CD8-positive, alpha-beta memory T cell (primary cell): ENCODE measurements around the gene NRAP. TPM values are rescaled to one million over a fixed set of nuclear protein-coding genes. Genes with fewer than 3 reads are reported as not detected.

ENCODE experiments used
- CTCF ChIA-PET: fragments of 350-600 bp; sonication (Branson Sonifier 250); formaldehyde crosslinking; loops from one replicate; lab custom pipeline; 2021; ENCODE audit warnings: antibody characterized with exemption; lab: Charles Lee
- POLR2A ChIA-PET: fragments of 350-600 bp; sonication (Branson Sonifier 250); formaldehyde crosslinking; loops from one replicate; lab custom pipeline; 2021; ENCODE audit warnings: antibody characterized with exemption; lab: Charles Lee
- DNase-seq, 5 donors: peaks; one replicate each; pipeline versions ENCODE4 v3.0.0 to v3.0.0-alpha.2; 2020 to 2022; ENCODE audit warnings: mixed read lengths in 1 of 5
- H3K27ac ChIP-seq: one replicate; pipeline ENCODE4 v1.7.0; 2013; ENCODE audit warnings: low read depth, mild to moderate bottlenecking, low read length, moderate library complexity
- H3K27me3 ChIP-seq: 2 replicates; pipeline ENCODE4 v1.7.0; 2013; ENCODE audit warnings: low read length, mild to moderate bottlenecking; ENCODE audit not compliant: insufficient read depth, poor library complexity, severe bottlenecking
- H3K36me3 ChIP-seq: 2 replicates; pipeline ENCODE4 v1.7.0; 2013; ENCODE audit warnings: mild to moderate bottlenecking, low read length, moderate library complexity; ENCODE audit not compliant: insufficient read depth
- H3K4me1 ChIP-seq: 2 replicates; pipeline ENCODE4 v1.7.0; 2013; ENCODE audit warnings: mild to moderate bottlenecking, low read length, moderate library complexity; ENCODE audit not compliant: insufficient read depth
- H3K4me3 ChIP-seq: 2 replicates; pipeline ENCODE4 v1.7.0; 2013; ENCODE audit warnings: mild to moderate bottlenecking, low read length
- H3K9me3 ChIP-seq: 2 replicates; pipeline ENCODE4 v1.7.0; 2013; ENCODE audit warnings: mild to moderate bottlenecking, low read length
- H3K27ac Mint-ChIP-seq, 8 donors: one replicate each; pipeline ENCODE4 v1.8.0; 2020 to 2021; ENCODE audit warnings: mixed read lengths in 8 of 8, mild to moderate bottlenecking in 6 of 8, inconsistent platforms in 3 of 8, moderate library complexity in 3 of 8
- H3K27me3 Mint-ChIP-seq, 2 donors: one replicate each; pipeline ENCODE4 v1.8.0; 2020 to 2021; ENCODE audit warnings: mixed read lengths in 2 of 2, mild to moderate bottlenecking in 1 of 2, moderate library complexity in 1 of 2
- H3K36me3 Mint-ChIP-seq, 3 donors: one replicate each; pipeline ENCODE4 v1.8.0; 2020 to 2021; ENCODE audit warnings: mixed read lengths in 3 of 3, inconsistent platforms in 1 of 3, mild to moderate bottlenecking in 1 of 3
- H3K4me1 Mint-ChIP-seq, 3 donors: one replicate each; pipeline ENCODE4 v1.8.0; 2020 to 2021; ENCODE audit warnings: mixed read lengths in 3 of 3, inconsistent platforms in 1 of 3, mild to moderate bottlenecking in 1 of 3
- H3K4me3 Mint-ChIP-seq, 7 donors: one replicate each; pipeline ENCODE4 v1.8.0; 2020 to 2021; ENCODE audit warnings: mixed read lengths in 7 of 7, mild to moderate bottlenecking in 6 of 7, moderate library complexity in 4 of 7, inconsistent platforms in 2 of 7
- H3K9me3 Mint-ChIP-seq, 5 donors: one replicate each; pipeline ENCODE4 v1.8.0; 2020 to 2022; ENCODE audit warnings: mixed read lengths in 5 of 5, mild to moderate bottlenecking in 3 of 5, moderate library complexity in 2 of 5, inconsistent platforms in 1 of 5
- polyA plus RNA-seq: library from polyadenylated mRNA; unstranded; fragments of 300-500 nt; fragmentation: Illumina TruSeq; gene quantifications from one replicate; pipeline ENCODE4 v1.2.3, GENCODE V29; 2021
- total RNA-seq, 2 experiments: library from RNA; stranded (reverse); gene quantifications; one replicate each; pipeline ENCODE4 v1.2.3, GENCODE V29; 2021

NRAP gene
- total and polyA plus RNA-seq, 3 experiments from 2014 or later = not detected

DNA sequence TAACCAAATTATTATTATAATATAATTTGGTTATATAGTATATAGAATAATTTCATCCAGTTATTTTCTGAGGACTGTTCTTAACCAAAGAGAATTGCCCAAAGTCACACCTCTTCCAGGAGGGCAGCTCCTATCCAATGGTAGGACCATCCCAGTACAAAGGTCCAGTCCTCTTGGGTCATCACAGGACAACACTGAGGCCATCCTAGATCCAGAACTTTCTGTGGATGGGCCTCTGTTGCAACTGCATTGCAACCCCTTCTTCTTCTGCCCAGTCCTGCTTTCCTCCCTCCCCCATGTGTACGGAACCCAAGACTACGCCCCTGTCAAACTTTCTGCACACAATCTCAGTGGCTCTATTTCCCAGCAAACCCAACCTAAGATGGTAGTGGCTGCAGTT is 116.4 kb downstream of the NRAP start:
- no peak overlapping the region for H3K4me3 ChIP-seq
- POLR2A ChIA-PET = no interaction called here
- Mint-ChIP-seq H3K9me3 (no peaks in the 10 kb centered on the region), H3K4me3 (no peak overlapping the region), H3K27me3 (peaks cover 6 to 19% of the 10 kb centered on the region in 2 donors), H3K27ac (no peak overlapping the region), H3K36me3 (no peaks in the 10 kb centered on the region), H3K4me1 (no peaks in the 10 kb centered on the region)
- H3K9me3 ChIP-seq = no peaks in the 10 kb centered on the region
- H3K36me3 ChIP-seq = no peaks in the 10 kb centered on the region
- CTCF ChIA-PET = interaction anchor here (0.9 kb wide), 1 partner anchor 26 kb away, joined by 3 read pairs; no protein-coding TSS in a partner anchor
- no peaks in the 10 kb centered on the region for H3K27me3 ChIP-seq
- no peak for DNase-seq
- H3K4me1 ChIP-seq = no peaks in the 10 kb centered on the region
- no peak overlapping the region for H3K27ac ChIP-seq

DNA sequence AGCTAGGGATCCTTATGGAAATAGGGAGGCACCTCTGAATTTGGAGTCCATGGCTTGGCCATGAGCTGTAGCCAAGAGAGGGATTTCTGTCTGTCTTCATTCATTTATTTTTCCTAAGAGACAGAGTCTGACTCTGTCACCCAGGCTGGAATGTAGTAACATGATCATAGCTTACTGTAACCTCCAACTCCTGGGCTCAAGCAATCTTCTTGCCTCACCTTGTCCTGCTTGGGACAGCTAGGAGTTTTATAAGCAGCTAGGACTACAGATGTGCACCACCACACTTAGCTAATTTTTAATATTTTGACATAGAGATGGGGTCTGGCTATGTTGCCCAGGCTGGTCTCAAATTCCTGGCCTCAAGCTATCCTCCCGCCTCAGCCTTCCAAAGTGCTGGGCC is 119.4 kb downstream of the NRAP start:
- H3K27ac Mint-ChIP-seq = no peak overlapping the region
- H3K4me1 Mint-ChIP-seq = no peaks in the 10 kb centered on the region
- Histone ChIP-seq H3K4me1 (no peaks in the 10 kb centered on the region), H3K27me3 (no peaks in the 10 kb centered on the region), H3K9me3 (no peaks in the 10 kb centered on the region), H3K36me3 (no peaks in the 10 kb centered on the region), H3K4me3 (no peak overlapping the region), H3K27ac (no peak overlapping the region)
- H3K9me3 Mint-ChIP-seq = no peaks in the 10 kb centered on the region
- peaks cover 2 to 22% of the 10 kb centered on the region in 2 donors for H3K27me3 Mint-ChIP-seq
- ChIA-PET POLR2A (no interaction called here), CTCF (interaction anchor here (1.6 kb wide), 1 partner anchor 18 kb away, joined by 4 read pairs; no protein-coding TSS in a partner anchor)
- no peaks in the 10 kb centered on the region for H3K36me3 Mint-ChIP-seq
- no peak overlapping the region for H3K4me3 Mint-ChIP-seq
- DNase-seq = no peak

DNA sequence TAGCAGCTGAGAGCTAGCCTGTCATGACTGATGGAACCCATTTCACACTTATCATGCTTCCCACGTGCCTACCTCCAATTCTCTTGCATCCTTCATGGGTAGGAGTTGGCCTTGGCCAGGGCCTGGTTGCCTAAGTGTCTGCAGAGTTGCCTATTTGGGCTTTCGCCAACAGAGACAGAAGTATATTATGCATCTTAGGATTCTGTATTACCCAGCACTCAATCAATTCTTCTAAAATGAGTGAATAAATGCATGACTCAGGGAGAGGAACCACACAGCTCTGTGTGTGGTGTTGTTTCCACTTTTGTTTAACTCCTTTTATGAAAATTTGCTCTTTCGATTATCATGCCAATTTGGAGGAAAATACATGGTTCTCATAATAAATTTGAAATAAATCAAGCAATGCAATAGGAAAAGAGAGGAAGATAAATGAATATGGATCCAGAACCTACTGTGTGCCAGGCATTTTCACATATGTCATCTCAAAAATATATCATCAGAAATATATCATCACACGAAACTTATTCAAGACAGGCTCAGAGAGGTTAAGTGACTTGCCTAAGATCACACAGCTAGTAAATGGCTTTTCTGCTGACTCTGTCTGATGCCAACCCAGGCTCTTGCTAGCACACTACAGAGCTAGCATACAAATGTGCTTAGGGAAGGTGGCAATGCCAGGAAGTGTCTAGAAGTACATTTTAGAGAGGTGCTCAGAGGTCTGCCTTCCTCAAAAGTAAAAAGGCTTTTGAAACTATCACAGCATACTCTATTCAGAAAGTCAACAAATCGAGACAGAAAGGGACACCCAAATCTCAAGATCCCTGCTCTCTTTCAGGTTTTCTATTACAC is 120.5 kb downstream of the NRAP start:
- ChIA-PET CTCF (interaction anchor here (1.6 kb wide), 1 partner anchor 20 kb away, joined by 4 read pairs; no protein-coding TSS in a partner anchor), POLR2A (no interaction called here)
- H3K36me3 ChIP-seq = no peaks in the 10 kb centered on the region
- Mint-ChIP-seq H3K27me3 (peaks cover 2 to 27% of the 10 kb centered on the region in 2 donors), H3K4me1 (no peaks in the 10 kb centered on the region), H3K4me3 (no peak overlapping the region), H3K9me3 (no peaks in the 10 kb centered on the region), H3K36me3 (no peaks in the 10 kb centered on the region), H3K27ac (no peak overlapping the region)
- H3K27ac ChIP-seq = no peak overlapping the region
- DNase-seq = no peak
- no peaks in the 10 kb centered on the region for H3K27me3 ChIP-seq
- H3K9me3 ChIP-seq = no peaks in the 10 kb centered on the region
- no peaks in the 10 kb centered on the region for H3K4me1 ChIP-seq
- no peak overlapping the region for H3K4me3 ChIP-seq

DNA sequence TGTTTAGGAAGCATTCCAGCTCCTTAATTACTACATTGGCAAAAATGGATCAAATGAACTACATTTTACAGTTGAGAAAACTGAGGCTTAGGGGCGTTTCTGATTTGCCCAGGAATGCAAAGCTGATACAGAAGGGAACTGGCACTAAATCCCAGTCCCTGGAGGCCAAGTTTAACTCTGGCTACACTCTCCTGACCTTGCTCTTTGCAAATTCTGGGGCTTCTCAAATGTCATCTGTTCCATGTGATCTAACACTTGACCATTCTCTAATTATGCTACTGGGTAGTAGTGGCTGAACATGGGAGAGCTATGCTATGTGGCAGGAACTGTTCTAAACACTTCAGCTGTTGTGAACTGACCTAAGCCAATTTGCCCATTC is 122.3 kb downstream of the NRAP start:
- H3K4me3 ChIP-seq = no peak overlapping the region
- Mint-ChIP-seq H3K4me3 (no peak overlapping the region), H3K4me1 (no peaks in the 10 kb centered on the region), H3K9me3 (no peaks in the 10 kb centered on the region), H3K27ac (no peak overlapping the region), H3K36me3 (no peaks in the 10 kb centered on the region), H3K27me3 (peaks cover 4 to 23% of the 10 kb centered on the region in 2 donors)
- no peak for DNase-seq
- no peak overlapping the region for H3K27ac ChIP-seq
- H3K9me3 ChIP-seq = no peaks in the 10 kb centered on the region
- no peaks in the 10 kb centered on the region for H3K36me3 ChIP-seq
- no peaks in the 10 kb centered on the region for H3K27me3 ChIP-seq
- ChIA-PET CTCF (interaction anchor here (0.7 to 0.9 kb wide), 2 partner anchors 22 to 449 kb away, joined by 3 read pairs; no protein-coding TSS in a partner anchor), POLR2A (no interaction called here)
- H3K4me1 ChIP-seq = no peaks in the 10 kb centered on the region

DNA sequence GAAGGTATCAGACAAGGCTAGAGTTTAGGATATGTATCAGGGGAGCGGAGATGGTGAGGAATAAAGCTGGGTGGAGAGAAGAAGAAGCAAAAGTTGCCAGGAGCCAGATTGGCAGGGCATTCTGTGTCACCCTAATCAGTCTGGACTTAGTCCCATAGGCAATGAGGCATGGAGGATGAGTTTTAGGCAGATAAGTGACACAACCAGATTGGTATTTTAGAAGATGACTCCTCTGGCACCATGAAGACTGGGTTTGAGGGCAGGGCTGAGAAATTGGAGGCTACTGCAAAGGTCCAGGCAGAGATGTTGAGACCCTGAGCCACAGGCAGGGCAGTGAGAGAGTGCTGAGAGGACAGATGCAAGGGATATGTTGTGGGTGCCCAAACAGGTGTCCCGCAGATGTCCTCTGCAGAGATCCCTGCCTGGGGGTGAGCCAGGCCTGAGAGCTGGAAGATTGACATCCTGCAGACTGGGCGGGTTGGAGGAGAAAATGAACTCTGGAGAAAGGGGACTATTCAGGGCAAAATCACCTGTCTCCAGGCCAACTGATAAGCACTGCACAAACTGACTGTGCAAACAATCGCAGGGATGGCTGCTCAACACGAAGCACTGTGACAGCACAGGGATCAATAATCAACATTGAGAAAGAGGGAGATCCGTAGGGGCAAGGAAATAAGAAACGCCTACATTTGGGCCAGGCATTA is 122.8 kb downstream of the NRAP start:
- ChIA-PET CTCF (interaction anchor here (0.9 kb wide), 1 partner anchor 22 kb away, joined by 3 read pairs; no protein-coding TSS in a partner anchor), POLR2A (no interaction called here)
- Mint-ChIP-seq H3K27me3 (peaks cover 2 to 25% of the 10 kb centered on the region in 2 donors), H3K4me3 (no peak overlapping the region), H3K9me3 (no peaks in the 10 kb centered on the region), H3K27ac (no peak overlapping the region), H3K4me1 (no peaks in the 10 kb centered on the region), H3K36me3 (no peaks in the 10 kb centered on the region)
- DNase-seq = no peak
- Histone ChIP-seq H3K27ac (no peak overlapping the region), H3K27me3 (no peaks in the 10 kb centered on the region), H3K4me1 (no peaks in the 10 kb centered on the region), H3K36me3 (no peaks in the 10 kb centered on the region), H3K9me3 (no peaks in the 10 kb centered on the region), H3K4me3 (no peak overlapping the region)

DNA sequence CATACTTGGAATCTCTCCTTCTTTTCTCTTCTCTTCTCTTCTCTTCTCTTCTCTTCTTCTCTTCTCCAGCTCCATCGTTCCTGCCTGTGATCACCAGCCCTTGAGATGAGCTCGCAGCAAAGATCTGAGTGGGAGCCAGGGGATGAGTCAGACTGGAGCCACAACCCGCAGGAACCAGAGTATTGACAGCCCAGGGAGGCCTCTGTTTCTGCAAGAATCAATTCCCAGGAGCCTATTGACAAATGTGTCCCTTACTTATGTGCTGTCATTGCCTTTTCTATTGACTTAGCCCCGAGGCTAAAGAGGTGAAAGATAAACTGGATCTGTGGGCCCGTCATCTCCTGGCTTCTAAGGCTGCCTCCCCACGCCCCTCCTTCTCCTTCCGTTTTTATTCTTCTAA is 124.1 kb downstream of the NRAP start:
- Histone ChIP-seq H3K9me3 (no peaks in the 10 kb centered on the region), H3K27ac (no peak overlapping the region), H3K36me3 (no peaks in the 10 kb centered on the region), H3K4me3 (no peak overlapping the region), H3K4me1 (no peaks in the 10 kb centered on the region), H3K27me3 (no peaks in the 10 kb centered on the region)
- no peak overlapping the region for H3K27ac Mint-ChIP-seq
- no peaks in the 10 kb centered on the region for H3K9me3 Mint-ChIP-seq
- POLR2A ChIA-PET = no interaction called here
- no peaks in the 10 kb centered on the region for H3K36me3 Mint-ChIP-seq
- DNase-seq = no peak
- H3K4me3 Mint-ChIP-seq = no peak overlapping the region
- CTCF ChIA-PET = no interaction called here
- H3K4me1 Mint-ChIP-seq = no peaks in the 10 kb centered on the region
- peaks cover 2 to 37% of the 10 kb centered on the region in 2 donors for H3K27me3 Mint-ChIP-seq

Other genes starting within 250 kb of the NRAP start
- not detected for gene HABP2, start 111.0 kb downstream of the NRAP start, total RNA-seq
- not detected for gene HABP2, start 111.0 kb downstream of the NRAP start, polyA plus RNA-seq
- gene CASP7, start 15.9 kb upstream of the NRAP start, total RNA-seq = 10 to 100 TPM; 21.4 to 23.4 TPM
- 29.4 TPM for gene CASP7, start 15.9 kb upstream of the NRAP start, polyA plus RNA-seq
- gene PLEKHS1, start 87.6 kb upstream of the NRAP start, total RNA-seq = not detected
- not detected for gene PLEKHS1, start 87.6 kb upstream of the NRAP start, polyA plus RNA-seq
- 10 to 100 TPM; 16.9 to 20.2 TPM for gene DCLRE1A, start 190.0 kb upstream of the NRAP start, total RNA-seq
- 6.3 TPM for gene DCLRE1A, start 190.0 kb upstream of the NRAP start, polyA plus RNA-seq
- gene NHLRC2, start 190.6 kb upstream of the NRAP start, total RNA-seq = 10 to 100 TPM; 30.8 to 33.1 TPM
- 7.3 TPM for gene NHLRC2, start 190.6 kb upstream of the NRAP start, polyA plus RNA-seq